DOHH2 (cell line): ENCODE results near the gene CATSPER1.

Experiments
- CTCF ChIP-seq: fragments of 200-600 bp; sonication (generic); IDR thresholded peaks from one replicate; pipeline ENCODE4 v1.5.1; 2014; ENCODE audit warnings: antibody characterized with exemption, mild to moderate bottlenecking, low read depth, low read length; ENCODE audit not compliant: poor library complexity, severe bottlenecking
- EZH2phosphoT487 ChIP-seq: fragments of 200-600 bp; sonication (generic); IDR thresholded peaks from 2 replicates; pipeline ENCODE4 v1.6.1; 2017; ENCODE audit warnings: borderline replicate concordance, mild to moderate bottlenecking, antibody characterized with exemption, low read length, moderate library complexity, mixed read lengths

DNA sequence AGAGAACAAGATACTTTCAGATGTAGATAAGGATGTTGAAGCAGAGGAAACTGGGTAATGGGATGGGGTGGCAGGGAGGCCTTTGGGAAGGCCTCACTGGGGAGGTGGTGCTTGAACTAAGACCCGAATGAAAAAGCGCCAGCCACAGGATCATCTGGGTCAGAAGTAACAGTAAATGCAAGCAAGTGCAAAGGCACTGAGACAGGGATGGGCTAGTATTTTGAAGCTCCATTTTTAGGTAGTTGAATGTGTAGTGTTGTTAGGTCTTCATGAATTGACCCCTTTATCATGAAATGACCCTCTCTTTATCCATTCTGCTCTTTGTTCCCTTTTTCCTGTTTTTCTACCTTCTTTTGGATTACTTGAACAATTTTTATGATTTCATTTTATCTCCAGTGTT lies 37.6 kb upstream of the CATSPER1 start:
- TF ChIP-seq CTCF (no peak), EZH2phosphoT487 (no peak)
